Activated T-cell treated with anti-CD3 and anti-CD28 coated beads for 48 hours (primary cell): Measurements from ENCODE around the gene SUPT3H.
"Not testable (repeated sequence)": the region's sequence is repeated elsewhere in the genome, so short reads cannot be mapped to it uniquely, and the experiment has no call there.

ENCODE experiments used
- DNase-seq: peaks from one replicate; pipeline ENCODE4 v3.0.0-alpha.2; 2020; ENCODE audit warnings: low read depth

Gene SUPT3H

GRCh38 chr6:45115696-45116095, 262.0 kb downstream of the SUPT3H start:
- no peak for DNase-seq

- no peak for DNase-seq
Measured at GRCh38 chr6:45112711-45113110, 265.0 kb downstream of the SUPT3H start.

GRCh38 chr6:45109551-45109950, 268.2 kb downstream of the SUPT3H start:
- no peak for DNase-seq

GRCh38 chr6:45105170-45105820, 272.4 kb downstream of the SUPT3H start:
- DNase-seq, result no peak

GRCh38 chr6:45104429-45104828, 273.3 kb downstream of the SUPT3H start:
- no peak for DNase-seq

DNA sequence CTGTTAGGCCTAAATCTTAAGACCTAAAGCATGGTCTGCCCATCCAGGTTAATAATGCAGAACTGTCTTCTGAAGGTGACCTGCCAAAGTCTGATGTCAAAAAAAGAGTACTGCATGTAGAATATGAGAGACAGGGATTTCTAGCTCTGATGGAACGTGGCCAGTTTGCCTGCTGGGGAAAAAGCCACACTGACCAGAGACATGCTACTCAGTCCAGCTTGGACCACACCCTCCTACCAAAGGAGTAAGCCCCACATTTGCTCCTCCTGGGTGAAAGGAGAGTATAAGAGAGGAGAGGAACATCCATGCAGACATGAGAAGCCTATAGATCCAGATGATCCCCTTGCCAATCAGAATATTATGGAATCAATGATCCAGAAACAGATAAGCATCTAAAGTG, 279.5 kb downstream of the SUPT3H start:
- no peak for DNase-seq

DNA sequence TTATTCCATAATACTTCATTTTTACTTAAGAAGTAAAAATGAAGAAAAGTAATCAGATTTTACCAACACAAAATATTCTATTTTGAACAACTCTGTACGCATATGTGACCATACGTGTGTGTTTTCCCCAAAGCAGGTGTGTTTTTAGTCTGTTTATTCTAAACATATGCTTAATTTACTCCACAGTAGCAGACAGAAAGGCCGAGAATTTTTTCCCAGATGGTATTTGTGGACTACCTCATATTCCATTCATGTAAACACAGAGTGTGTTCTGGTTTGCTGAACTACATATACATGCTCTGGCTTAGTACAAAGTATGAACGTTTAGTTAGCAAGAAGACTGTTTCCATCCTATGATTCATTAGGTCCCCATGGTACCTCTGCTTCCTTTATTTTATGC, 282.9 kb downstream of the SUPT3H start:
- DNase-seq, result no peak

DNA sequence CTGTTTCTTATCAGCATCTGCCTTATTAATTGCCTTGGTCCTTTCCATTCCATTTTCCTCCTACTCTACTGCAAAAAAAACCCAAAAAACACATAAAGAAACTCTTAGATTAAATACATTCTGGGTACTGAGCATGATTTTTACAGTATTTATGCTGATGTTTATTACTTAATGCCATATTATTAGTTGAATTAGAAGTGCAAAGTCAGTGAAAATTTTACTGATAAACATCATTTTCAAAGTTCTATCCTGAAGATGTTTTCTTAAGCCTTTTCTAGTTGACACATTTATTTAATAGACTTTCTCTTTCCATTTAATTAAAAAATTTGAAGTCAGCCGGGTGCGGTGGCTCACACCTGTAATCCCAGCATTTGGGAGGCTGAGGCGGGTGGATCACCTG, 285.6 kb downstream of the SUPT3H start:
- no peak for DNase-seq

DNA sequence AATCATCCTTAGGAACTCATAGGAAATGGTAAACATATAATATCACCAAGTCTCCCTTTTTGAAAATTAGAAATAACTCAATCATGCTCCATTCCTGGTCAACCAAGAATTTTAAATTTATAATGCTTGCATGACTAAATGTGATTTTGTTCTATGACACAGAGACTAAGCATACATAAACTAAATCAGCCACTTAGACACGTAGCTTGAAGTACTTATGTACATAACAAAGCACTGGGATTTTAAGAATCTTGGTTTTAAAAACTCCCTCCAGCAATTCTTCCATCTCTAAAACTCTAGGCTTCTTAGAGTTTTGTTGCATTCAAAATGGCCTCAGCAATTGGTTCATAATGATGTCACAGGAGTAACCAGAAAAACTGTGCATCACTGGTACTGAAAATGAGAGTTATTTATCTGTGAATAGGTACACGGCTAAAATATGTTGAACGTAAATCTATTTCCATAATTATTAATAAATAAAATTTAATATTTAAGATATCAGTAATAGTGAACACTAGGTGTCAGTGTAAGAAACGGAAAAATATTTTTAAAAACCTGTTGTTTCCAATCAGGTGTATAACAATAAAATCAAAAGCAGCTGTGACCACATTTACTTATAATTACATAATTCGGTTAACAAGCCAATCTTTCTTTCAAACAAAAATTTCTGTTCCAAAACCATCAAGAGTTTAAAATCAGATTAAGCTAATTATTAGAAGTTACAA, 291.2 kb downstream of the SUPT3H start:
- DNase-seq, result no peak

DNA sequence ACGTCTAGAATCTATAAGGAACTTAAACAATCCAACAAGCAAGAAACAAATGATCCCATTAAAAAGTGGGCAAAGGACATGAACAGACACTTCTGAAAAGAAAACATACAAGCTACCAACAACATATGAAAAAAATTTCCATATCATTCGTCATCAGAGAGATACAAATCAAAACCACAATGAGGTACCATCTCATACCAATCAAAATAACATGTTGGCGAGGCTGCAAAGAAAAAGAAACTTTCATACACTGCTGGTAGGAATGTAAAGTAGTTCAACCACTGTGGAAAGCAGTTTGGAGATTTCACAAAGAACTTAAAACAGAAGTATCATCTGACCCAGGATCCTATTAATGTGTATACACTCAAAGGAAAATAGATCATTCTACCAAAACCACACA, 293.5 kb downstream of the SUPT3H start:
- no peak for DNase-seq

DNA sequence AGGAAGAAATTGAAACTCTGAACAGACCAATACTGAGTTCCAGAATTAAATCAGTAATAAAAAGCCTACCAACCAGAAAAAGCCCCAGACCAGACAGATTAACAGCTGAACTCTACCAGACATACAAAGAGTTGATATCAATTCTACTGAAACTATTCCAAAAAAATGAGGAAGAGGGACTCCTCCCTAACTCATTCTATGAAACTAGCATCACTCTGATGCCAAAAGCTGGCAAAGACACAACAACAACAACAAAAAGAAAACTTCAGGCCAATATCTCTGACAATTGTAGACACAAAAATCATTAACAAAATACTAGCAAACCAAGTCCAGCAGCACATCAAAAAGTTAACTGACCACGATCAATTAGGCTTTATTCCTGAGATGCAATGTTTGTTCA, 295.6 kb downstream of the SUPT3H start:
- no peak for DNase-seq

- no peak for DNase-seq
Measured at GRCh38 chr6:45081634-45082033, 296.1 kb downstream of the SUPT3H start.

GRCh38 chr6:45078432-45078831, 299.3 kb downstream of the SUPT3H start:
- DNase-seq, result no peak

GRCh38 chr6:45076217-45076930, 301.4 kb downstream of the SUPT3H start:
- no peak for DNase-seq

DNA sequence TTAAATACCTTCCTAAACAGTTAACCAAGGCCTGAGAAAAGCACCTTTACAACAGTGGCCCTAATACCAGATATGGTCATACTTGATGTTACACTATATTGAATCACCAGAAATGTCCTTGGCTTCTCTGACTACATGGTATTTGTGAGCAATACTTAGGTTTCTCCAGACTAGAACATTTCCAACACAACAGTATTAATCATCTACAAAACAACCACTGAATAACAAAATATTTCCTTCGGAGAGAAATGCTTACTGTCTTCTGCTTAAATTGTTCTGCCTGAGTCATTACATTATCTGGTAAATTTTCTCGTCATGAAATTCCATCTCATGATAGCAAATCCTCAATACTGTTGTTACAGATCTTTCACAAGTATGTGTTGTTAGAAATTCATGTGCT, 302.5 kb downstream of the SUPT3H start:
- no peak for DNase-seq

GRCh38 chr6:45074439-45074838, 303.3 kb downstream of the SUPT3H start:
- no peak for DNase-seq

DNA sequence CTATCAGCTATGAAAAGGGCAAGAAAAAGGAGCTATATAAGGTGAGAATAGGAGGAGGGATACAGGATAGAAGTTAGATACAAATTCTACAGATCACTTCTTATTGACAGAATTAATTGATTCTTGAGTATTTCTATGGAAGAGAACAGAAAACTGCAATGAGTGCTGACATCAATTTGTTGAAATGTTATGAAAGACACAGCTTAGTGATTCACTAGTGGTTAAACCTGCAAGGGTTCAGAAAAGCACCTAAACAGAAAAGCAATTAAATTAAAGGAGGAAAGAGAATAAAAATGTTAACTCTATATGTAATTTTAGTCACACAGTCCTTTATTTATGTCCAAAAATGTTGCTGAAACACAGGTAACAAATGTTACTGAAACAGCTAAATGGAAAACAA, 304.0 kb downstream of the SUPT3H start:
- no peak for DNase-seq

DNA sequence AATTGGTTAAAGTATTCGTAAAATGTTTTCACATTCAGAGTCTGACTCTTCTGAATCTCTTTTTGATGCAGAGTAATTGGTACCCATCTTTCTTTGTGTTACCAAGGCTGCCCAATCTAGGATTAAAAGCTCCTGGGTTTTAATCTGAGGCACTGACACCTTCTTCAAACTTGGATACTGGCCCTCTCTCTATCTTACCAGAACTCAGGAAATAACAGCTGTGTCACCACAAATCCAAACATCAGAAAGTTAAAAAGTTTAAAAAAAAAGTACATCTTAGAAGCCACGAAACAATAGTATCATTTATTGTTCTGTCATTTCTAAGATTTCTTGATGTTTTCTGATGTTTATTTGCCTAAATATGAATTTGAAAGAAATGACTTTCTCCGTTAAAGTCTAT, 305.1 kb downstream of the SUPT3H start:
- DNase-seq, result no peak

DNA sequence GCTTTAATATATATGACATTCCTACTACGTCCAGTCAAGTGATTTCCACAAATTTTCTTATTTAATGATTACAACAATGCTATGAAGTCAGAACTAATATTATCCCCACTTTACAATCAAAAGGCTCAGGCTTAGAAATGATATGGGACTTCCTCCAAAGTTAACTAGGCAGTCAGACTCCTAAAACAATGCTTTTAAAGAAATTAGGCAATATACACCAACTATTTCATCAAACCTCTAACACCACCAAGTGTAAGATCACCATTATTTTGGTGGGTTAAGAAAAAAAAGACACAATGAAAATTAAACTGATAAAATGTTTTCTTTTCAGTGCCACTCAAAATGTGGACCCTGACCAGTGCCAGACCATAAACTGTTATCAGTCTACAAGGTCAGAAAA, 305.7 kb downstream of the SUPT3H start:
- no peak for DNase-seq

- DNase-seq, result no peak
Measured at GRCh38 chr6:45069091-45069490, 308.6 kb downstream of the SUPT3H start.

GRCh38 chr6:45067446-45067845, 310.3 kb downstream of the SUPT3H start:
- DNase-seq, result not testable (repeated sequence)

GRCh38 chr6:45062659-45063058, 315.1 kb downstream of the SUPT3H start:
- not testable (repeated sequence) for DNase-seq

DNA sequence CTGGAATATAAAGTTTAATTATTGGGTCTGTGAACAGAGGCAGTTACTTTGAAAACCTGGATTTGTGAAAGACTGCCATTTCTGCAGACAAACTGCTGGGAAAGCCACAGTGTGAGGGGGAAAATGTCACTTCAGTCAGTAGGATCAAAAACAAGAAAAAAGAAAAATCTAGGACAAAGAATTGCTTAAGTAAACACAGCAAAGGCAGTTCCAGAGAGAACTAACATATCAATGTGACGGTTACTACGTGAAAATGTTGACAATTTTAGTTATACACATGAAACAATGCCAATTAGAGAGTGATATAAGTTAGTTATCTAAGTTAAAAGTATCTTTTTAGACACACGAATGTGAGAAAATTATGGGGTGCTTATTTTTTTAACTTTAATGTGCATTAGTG, 320.0 kb downstream of the SUPT3H start:
- DNase-seq, result no peak
